Myometrial cell (primary cell): Measurements from ENCODE around the gene PATZ1. TPM values are rescaled to one million over a fixed set of nuclear protein-coding genes. Genes with fewer than 3 reads are reported as not detected.

Experiments
- total RNA-seq: library from RNA; depleted of rRNA; stranded (reverse); fragments of >200 nt; gene quantifications from 2 replicates; pipeline ENCODE4 v1.2.3, GENCODE V29; 2015

Gene PATZ1, protein sequence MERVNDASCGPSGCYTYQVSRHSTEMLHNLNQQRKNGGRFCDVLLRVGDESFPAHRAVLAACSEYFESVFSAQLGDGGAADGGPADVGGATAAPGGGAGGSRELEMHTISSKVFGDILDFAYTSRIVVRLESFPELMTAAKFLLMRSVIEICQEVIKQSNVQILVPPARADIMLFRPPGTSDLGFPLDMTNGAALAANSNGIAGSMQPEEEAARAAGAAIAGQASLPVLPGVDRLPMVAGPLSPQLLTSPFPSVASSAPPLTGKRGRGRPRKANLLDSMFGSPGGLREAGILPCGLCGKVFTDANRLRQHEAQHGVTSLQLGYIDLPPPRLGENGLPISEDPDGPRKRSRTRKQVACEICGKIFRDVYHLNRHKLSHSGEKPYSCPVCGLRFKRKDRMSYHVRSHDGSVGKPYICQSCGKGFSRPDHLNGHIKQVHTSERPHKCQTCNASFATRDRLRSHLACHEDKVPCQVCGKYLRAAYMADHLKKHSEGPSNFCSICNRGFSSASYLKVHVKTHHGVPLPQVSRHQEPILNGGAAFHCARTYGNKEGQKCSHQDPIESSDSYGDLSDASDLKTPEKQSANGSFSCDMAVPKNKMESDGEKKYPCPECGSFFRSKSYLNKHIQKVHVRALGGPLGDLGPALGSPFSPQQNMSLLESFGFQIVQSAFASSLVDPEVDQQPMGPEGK
- 11.0 and 13.5 TPM in 2 replicates for total RNA-seq

DNA sequence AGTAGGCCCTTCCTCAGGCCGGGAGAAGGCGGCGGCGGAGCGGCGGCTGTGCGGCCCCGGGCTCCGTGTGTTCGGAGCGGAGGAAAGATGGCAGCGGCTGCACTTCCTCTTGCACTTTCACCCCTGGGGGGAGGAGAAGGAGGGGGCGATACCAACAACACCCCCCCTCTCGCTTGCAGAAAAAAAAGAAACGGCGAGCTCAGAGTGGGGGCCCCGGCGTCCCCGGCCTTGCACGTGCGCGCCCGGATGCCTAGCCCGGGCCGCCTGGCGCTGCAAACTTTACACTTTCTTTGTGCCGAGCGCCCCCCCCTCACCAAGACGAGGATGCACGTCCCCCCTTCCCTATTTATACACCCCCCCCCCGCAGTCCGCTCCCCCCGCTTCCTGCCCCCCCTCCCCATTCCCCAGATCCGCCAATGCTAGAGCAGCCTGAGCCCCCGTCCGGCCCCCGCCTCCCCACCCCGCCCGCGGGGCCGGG is at the start of gene PATZ1:
Gene PATZ1, minus strand, starts transcription at position 92 of the 478 bp plus-strand sequence. CDS start 744 bp downstream, outside the sequence.

DNA sequence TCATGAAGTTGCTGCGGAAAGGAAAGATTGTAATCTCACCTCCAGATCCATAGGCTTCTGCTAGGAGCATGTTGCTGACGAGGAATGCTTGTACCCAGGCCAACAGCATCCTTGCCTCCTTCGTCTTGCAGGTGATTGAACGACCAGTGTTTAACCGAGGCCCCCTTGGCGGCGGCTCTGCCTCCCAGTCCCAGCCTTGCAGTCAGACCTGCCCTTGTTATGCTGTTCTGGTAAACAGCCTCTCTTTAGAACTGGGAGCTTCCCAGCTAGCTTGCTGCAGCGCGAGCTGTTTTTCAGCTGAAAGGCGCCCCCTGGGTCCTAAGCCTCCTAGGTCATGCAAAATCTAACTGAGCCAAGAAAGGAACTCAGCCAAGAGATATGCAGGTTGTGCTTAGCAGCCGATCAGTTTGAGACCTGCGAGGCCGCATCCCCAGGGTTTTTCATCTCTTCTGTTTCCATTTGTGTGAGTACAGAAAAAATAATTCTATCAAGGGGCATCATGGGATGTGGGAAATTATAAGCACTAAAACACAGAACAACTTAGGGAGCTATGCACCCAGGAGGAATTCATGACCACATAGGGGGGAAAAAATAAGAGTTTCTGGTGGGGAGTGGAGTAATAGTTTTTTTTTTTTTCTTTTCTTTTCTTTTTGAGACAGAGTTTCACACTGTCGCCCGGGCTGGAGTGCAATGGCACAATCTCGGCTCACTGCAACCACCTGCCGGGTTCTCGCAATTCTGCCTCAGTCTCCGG is 53.7 kb downstream of the PATZ1 start, which contains the start of gene PIK3IP1:
Gene PIK3IP1, minus strand, starts transcription at position 253 of the 754 bp plus-strand sequence. Its CDS starts 144 bp downstream, at position 109.

Other genes starting within 250 kb of the PATZ1 start
- 300 and 301 TPM in 2 replicates for gene SELENOM, start 238.8 kb downstream of the PATZ1 start, total RNA-seq
- 0.18 and 0.86 TPM in 2 replicates for gene INPP5J, start 223.4 kb downstream of the PATZ1 start, total RNA-seq
- 0.86 and 1.1 TPM in 2 replicates for gene PLA2G3, start 205.8 kb downstream of the PATZ1 start, total RNA-seq
- gene RNF185, start 186.2 kb downstream of the PATZ1 start, total RNA-seq: 22.8 and 23.4 TPM in 2 replicates
- 20.8 and 24.1 TPM in 2 replicates for gene LIMK2, start 134.0 kb downstream of the PATZ1 start, total RNA-seq
- 26.4 and 32.0 TPM in 2 replicates for gene PIK3IP1, start 53.9 kb downstream of the PATZ1 start, total RNA-seq
- 91.3 and 98.6 TPM in 2 replicates for gene DRG1, start 53.3 kb upstream of the PATZ1 start, total RNA-seq
- 7.2 and 11.9 TPM in 2 replicates for gene EIF4ENIF1, start 143.5 kb upstream of the PATZ1 start, total RNA-seq
- gene SFI1, start 150.2 kb upstream of the PATZ1 start, total RNA-seq: 28.0 and 30.3 TPM in 2 replicates